ENCODE measurements around the gene LSM5.
"Not testable (repeated sequence)": the region's sequence is repeated elsewhere in the genome, so short reads cannot be mapped to it uniquely, and the experiment has no call there.

DNA sequence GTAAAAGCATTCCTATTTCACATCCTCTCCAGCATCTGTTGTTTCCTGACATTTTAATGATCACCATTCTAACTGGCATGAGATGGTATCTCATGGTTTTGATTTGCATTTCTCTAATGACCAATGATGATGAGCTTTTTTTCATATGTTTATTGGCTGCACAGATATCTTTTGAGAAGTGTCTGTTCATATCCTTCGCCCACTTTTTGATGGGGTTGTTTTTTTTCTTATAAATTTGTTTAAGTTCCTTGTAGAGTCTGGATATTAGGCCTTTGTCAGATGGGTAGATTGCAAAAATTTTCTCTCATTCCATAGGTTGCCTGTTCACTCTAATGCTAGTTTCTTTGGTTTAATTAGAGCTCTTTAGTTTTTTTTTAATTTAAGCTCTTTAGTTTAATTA is 10.0 kb upstream of the LSM5 start:
- TF ChIP-seq, protein P1, sequence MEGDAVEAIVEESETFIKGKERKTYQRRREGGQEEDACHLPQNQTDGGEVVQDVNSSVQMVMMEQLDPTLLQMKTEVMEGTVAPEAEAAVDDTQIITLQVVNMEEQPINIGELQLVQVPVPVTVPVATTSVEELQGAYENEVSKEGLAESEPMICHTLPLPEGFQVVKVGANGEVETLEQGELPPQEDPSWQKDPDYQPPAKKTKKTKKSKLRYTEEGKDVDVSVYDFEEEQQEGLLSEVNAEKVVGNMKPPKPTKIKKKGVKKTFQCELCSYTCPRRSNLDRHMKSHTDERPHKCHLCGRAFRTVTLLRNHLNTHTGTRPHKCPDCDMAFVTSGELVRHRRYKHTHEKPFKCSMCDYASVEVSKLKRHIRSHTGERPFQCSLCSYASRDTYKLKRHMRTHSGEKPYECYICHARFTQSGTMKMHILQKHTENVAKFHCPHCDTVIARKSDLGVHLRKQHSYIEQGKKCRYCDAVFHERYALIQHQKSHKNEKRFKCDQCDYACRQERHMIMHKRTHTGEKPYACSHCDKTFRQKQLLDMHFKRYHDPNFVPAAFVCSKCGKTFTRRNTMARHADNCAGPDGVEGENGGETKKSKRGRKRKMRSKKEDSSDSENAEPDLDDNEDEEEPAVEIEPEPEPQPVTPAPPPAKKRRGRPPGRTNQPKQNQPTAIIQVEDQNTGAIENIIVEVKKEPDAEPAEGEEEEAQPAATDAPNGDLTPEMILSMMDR (conservative IDR thresholded peaks at IDR 0.05 in 1 of 2, IDR thresholded peaks at IDR 0.05 in 1 of 2; ENCODE audit: low read depth in 1 of 2, low read length in 2 of 2), result not testable (repeated sequence)
- TF ChIP-seq EZH2 (IDR thresholded peaks at IDR 0.05; ENCODE audit: low read length, missing control alignments), result not testable (repeated sequence)

Measured in fibroblast of lung (primary cell).